ENCODE measurements around the gene TNPO1. TPM values are rescaled to one million over a fixed set of nuclear protein-coding genes. Genes with fewer than 3 reads are reported as not detected.

TNPO1 gene
- total and polyA plus RNA-seq, 2 of the 13 experiments (the other 11 are each of a cell fraction or from before 2014, with no cell fraction given), result 26.7 to 123 TPM

DNA sequence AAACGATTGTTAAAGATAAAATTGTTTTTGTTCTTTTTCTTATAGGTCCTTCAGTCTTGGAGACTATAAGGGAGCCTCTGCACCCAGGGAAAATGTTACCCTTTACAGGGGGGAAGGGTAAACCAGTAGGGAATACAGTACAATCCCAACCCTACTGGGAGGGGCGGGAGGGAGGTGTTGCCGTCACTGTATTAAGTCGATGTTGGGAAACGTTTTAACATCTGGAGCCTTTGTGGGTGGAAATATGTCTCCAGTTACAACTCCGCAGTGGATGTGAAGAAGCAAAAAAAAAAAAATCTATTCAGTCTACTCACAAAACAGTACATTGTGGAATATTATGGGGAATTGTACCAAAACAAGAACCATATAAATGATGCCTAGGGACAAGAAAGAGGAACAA is 92.2 kb downstream of the TNPO1 start:
- in situ Hi-C loops (cut with HindIII; ENCODE audit: extremely low pct_ligation_motif_present, low pct_unique_long_range_greater_than_20kb), result no loop called here
- Histone ChIP-seq H3K9ac (ENCODE audit: insufficient read depth, low read depth, low read length) (no peak overlapping the region), H3K27ac (ENCODE audit: extremely low read length, insufficient read depth, low read length) (no peak overlapping the region), H3K27me3 (ENCODE audit: control insufficient read depth in 1 of 2, insufficient read depth in 2 of 2, low read length in 2 of 2) (no peaks in the 10 kb centered on the region), H3K4me1 (ENCODE audit: insufficient read depth, low read length) (no peaks in the 10 kb centered on the region), H3K9me3 (ENCODE audit: low read length) (no peaks in the 10 kb centered on the region), H3K4me2 (ENCODE audit: low read depth, low read length) (no peak overlapping the region), H3K79me2 (ENCODE audit: insufficient read depth, low read length) (no peaks in the 10 kb centered on the region), H2AFZ (ENCODE audit: low read length) (no peak overlapping the region), H3K4me3 (replicated peaks in 1 of 3; ENCODE audit: insufficient read depth in 1 of 3, low read depth in 2 of 3, low read length in 3 of 3) (no peak overlapping the region), H3K36me3 (replicated peaks in 1 of 2; ENCODE audit: control insufficient read depth in 1 of 2, insufficient read depth in 2 of 2, low read length in 2 of 2) (peaks cover 10 to 49% of the 10 kb centered on the region in 2 experiments), H4K20me1 (ENCODE audit: insufficient read depth, low read length) (no peaks in the 10 kb centered on the region; the same call in 1 of the 2 replicates)
- ChIA-PET CTCF (ENCODE audit: low intra/inter-chr PET ratio, low total read pairs) (no interaction called here), POLR2A (no interaction called here)
- DNase-seq (ENCODE audit: low spot score), result no peak
- TF ChIP-seq ZNF333 (CRISPR knock-in tag; IDR thresholded peaks at IDR 0.05; ENCODE audit: borderline replicate concordance) (no peak), MED8 (CRISPR knock-in tag; IDR thresholded peaks at IDR 0.05; ENCODE audit: insufficient replicate concordance) (no peak), ZNF350 (CRISPR knock-in tag; IDR thresholded peaks at IDR 0.05; ENCODE audit: borderline replicate concordance, low read depth) (no peak), JUND (CRISPR knock-in tag; IDR thresholded peaks at IDR 0.05) (no peak), SIX4 (CRISPR knock-in tag; IDR thresholded peaks at IDR 0.05) (no peak), ZNF543 (CRISPR knock-in tag; IDR thresholded peaks at IDR 0.05) (no peak), RBM22 (optimal IDR thresholded peaks at IDR 0.05; ENCODE audit: low read length) (peak; percentile 19)
- no peak for ATAC-seq
- BruUV-seq (replicated peaks), result no TSS peak
- intact Hi-C loops (cut with micrococcal nuclease; ENCODE audit: unreplicated experiment), result no loop called here
- no peak for FAIRE-seq
- WGBS (ENCODE audit: low lambda C conversion rate), result 96% methylated on average over 6 of the region's 6 CpGs

DNA sequence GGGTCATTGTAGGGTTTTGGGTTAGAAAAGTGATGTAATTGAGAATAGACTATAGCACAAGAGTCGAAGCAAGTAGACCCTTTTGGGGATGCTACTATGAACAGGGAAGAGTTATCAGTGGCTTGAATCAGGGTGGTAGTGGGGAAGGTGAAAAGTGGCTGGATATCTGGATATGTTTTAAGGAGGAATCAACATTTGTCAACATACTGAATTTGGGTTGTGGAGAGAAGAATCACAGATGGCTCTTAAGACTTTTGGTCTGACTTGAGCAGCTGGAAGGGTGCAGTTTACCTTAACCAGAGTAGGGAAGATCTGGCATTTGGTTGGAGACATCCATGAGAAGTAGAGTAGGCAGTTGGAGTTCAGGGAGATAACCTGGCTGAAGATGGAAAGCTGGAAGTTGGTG is 100.9 kb downstream of the TNPO1 start:
- ATAC-seq, result no peak
- BruUV-seq (replicated peaks), result no TSS peak
- no peak overlapping the region for H2AFZ ChIP-seq (ENCODE audit: low read length)
- H3K4me1 ChIP-seq (ENCODE audit: insufficient read depth, low read length), result no peaks in the 10 kb centered on the region
- no peaks in the 10 kb centered on the region for H3K79me2 ChIP-seq (ENCODE audit: insufficient read depth, low read length)
- H3K9ac ChIP-seq (ENCODE audit: insufficient read depth, low read depth, low read length), result no peak overlapping the region
- intact Hi-C loops (cut with micrococcal nuclease; ENCODE audit: unreplicated experiment) (loop anchor here (5.0 kb wide), 1 partner anchor 535 kb away; no protein-coding TSS in a partner anchor), in situ Hi-C loops (cut with HindIII; ENCODE audit: extremely low pct_ligation_motif_present, low pct_unique_long_range_greater_than_20kb) (no loop called here)
- no peak for FAIRE-seq
- no peaks in the 10 kb centered on the region for H3K27me3 ChIP-seq (ENCODE audit: control insufficient read depth in 1 of 2, insufficient read depth in 2 of 2, low read length in 2 of 2)
- H3K27ac ChIP-seq (ENCODE audit: extremely low read length, insufficient read depth, low read length), result no peak overlapping the region
- H3K4me3 ChIP-seq (replicated peaks in 1 of 3; ENCODE audit: insufficient read depth in 1 of 3, low read depth in 2 of 3, low read length in 3 of 3), result no peak overlapping the region
- CTCF ChIA-PET (ENCODE audit: low intra/inter-chr PET ratio, low total read pairs), result no interaction called here
- POLR2A ChIA-PET, result no interaction called here
- TF ChIP-seq, protein P1, sequence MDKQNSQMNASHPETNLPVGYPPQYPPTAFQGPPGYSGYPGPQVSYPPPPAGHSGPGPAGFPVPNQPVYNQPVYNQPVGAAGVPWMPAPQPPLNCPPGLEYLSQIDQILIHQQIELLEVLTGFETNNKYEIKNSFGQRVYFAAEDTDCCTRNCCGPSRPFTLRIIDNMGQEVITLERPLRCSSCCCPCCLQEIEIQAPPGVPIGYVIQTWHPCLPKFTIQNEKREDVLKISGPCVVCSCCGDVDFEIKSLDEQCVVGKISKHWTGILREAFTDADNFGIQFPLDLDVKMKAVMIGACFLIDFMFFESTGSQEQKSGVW (CRISPR knock-in tag; IDR thresholded peaks at IDR 0.05; ENCODE audit: borderline replicate concordance), result no peak
- TF ChIP-seq FOXK2 (IDR thresholded peaks at IDR 0.05) (no peak), NFATC3 (CRISPR knock-in tag; IDR thresholded peaks at IDR 0.05) (no peak), POLR2G (IDR thresholded peaks at IDR 0.05; ENCODE audit: low read depth, low read length) (0 out of 2 replicates have a peak, but pooled peaks have one; percentile 28), NFYC (CRISPR knock-in tag; IDR thresholded peaks at IDR 0.05) (no peak), FOXC1 (CRISPR knock-in tag; IDR thresholded peaks at IDR 0.05; ENCODE audit: borderline replicate concordance) (no peak), ZNF207 (IDR thresholded peaks at IDR 0.05; ENCODE audit: borderline replicate concordance) (no peak)
- no peak for DNase-seq (ENCODE audit: low spot score)
- no peaks in the 10 kb centered on the region for H3K36me3 ChIP-seq (replicated peaks in 1 of 2; ENCODE audit: control insufficient read depth in 1 of 2, insufficient read depth in 2 of 2, low read length in 2 of 2)
- H3K4me2 ChIP-seq (ENCODE audit: low read depth, low read length), result no peak overlapping the region
- 64% methylated on average over 1 of the region's 1 CpG for WGBS (ENCODE audit: low lambda C conversion rate)
- H4K20me1 ChIP-seq (ENCODE audit: insufficient read depth, low read length), result no peaks in the 10 kb centered on the region
- H3K9me3 ChIP-seq (ENCODE audit: low read length), result no peaks in the 10 kb centered on the region
